Smooth muscle cell (in vitro differentiated cells): ENCODE results near the gene SLC25A19. TPM values are rescaled to one million over a fixed set of nuclear protein-coding genes. Genes with fewer than 3 reads are reported as not detected.

ENCODE experiments used
- DNase-seq: peaks from one replicate; lab custom pipeline; 2025; ENCODE audit not compliant: unreplicated experiment; lab: John Stamatoyannopoulos, UW
- H2AFZ ChIP-seq: fragments of 200-600 bp; sonication (generic); 2 replicates; pipeline ENCODE4 v1.6.0; 2016; ENCODE audit warnings: antibody characterized with exemption, low read depth, mild to moderate bottlenecking
- H3F3A ChIP-seq: fragments of 200-600 bp; sonication (generic); 2 replicates; pipeline ENCODE4 v1.6.0; 2017; ENCODE audit warnings: antibody characterized with exemption, low read depth
- H3K27ac ChIP-seq: fragments of 200-600 bp; sonication (generic); 2 replicates; pipeline ENCODE4 v1.5.1; 2016; ENCODE audit warnings: low read depth, mild to moderate bottlenecking
- H3K27me3 ChIP-seq: fragments of 200-600 bp; sonication (generic); 2 replicates; pipeline ENCODE4 v1.6.1; 2016; ENCODE audit warnings: low read depth, mild to moderate bottlenecking
- H3K36me3 ChIP-seq: fragments of 200-600 bp; sonication (generic); 2 replicates; pipeline ENCODE4 v1.5.1; 2016; ENCODE audit warnings: low read depth
- H3K4me1 ChIP-seq: fragments of 200-600 bp; sonication (generic); 2 replicates; pipeline ENCODE4 v1.5.1; 2016; ENCODE audit warnings: low read depth
- H3K4me2 ChIP-seq: fragments of 200-600 bp; sonication (generic); 2 replicates; pipeline ENCODE4 v1.6.0; 2016; ENCODE audit warnings: mild to moderate bottlenecking
- H3K4me3 ChIP-seq: fragments of 200-600 bp; sonication (generic); 2 replicates; pipeline ENCODE4 v1.5.1; 2016; ENCODE audit warnings: mild to moderate bottlenecking
- H3K79me2 ChIP-seq: fragments of 200-600 bp; sonication (generic); 2 replicates; pipeline ENCODE4 v1.6.0; 2016; ENCODE audit warnings: low read depth, mild to moderate bottlenecking
- H3K9ac ChIP-seq: fragments of 200-600 bp; sonication (generic); 2 replicates; pipeline ENCODE4 v1.6.0; 2016; ENCODE audit warnings: low read depth
- H3K9me3 ChIP-seq: fragments of 200-600 bp; sonication (generic); replicated peaks from 2 replicates; pipeline ENCODE4 v1.5.1; 2016; ENCODE audit warnings: low read depth
- H4K20me1 ChIP-seq: fragments of 200-600 bp; sonication (generic); 2 replicates; pipeline ENCODE4 v1.6.0; 2016; ENCODE audit warnings: low read depth
- WGBS: methylation state at CpG from one replicate; pipeline ENCODE4 v1.1.7; 2016; ENCODE audit warnings: low lambda C conversion rate; 5-methylcytosine and 5-hydroxymethylcytosine counted together
- polyA plus RNA-seq: library from polyadenylated mRNA; unstranded; fragments of >200 nt; fragmentation: Nextera tagmentation; extraction: Ambion mirVana; gene quantifications from 2 replicates; pipeline ENCODE4 v1.2.1, GENCODE V29; 2016
- total RNA-seq: library from RNA; depleted of rRNA; stranded (reverse); fragments of >200 nt; gene quantifications from 2 replicates; pipeline ENCODE4 v1.2.3, GENCODE V29; 2014
- TF ChIP-seq, protein P1 (sequence below): fragments of 200-600 bp; sonication (generic); IDR thresholded peaks from 2 replicates; pipeline ENCODE4 v1.5.1; 2017; ENCODE audit warnings: borderline replicate concordance, mild to moderate bottlenecking, antibody characterized with exemption; ENCODE audit not compliant: insufficient read depth, poor library complexity, severe bottlenecking

SLC25A19 gene
- total and polyA plus RNA-seq, 2 experiments from 2014 or later = 1.9 to 3.6 TPM

DNA sequence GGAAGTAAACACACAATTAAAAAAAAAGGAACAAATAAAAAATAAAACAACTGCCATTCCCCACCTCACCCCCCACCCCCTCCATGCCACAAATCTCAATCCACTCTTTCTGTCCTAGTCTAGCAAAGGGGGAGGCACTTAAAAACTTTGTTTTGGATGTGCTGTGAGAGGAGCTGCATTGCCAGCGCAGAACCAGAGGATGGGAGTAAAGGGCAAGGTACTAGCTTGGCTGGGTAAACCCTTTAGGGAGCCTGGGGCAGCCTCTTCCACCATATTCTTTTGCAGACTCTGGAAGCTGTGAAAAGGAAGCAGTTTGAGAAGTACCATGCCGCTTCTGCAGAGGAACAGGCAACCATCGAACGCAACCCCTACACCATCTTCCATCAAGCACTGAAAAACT lies 26.2 kb downstream of the SLC25A19 start:
- WGBS = 99% methylated on average over 4 of the region's 4 CpGs
- no peak for DNase-seq
- Histone ChIP-seq H3K36me3 (no peaks in the 10 kb centered on the region), H3K4me3 (peak overlapping the region; percentile 88), H3K79me2 (peaks cover 42% of the 10 kb centered on the region), H3F3A (peaks cover 5% of the 10 kb centered on the region), H3K27ac (no peak overlapping the region), H3K4me2 (peak overlapping the region; percentile 96), H3K9me3 (no peaks in the 10 kb centered on the region), H3K4me1 (peaks cover 16% of the 10 kb centered on the region), H3K9ac (no peak overlapping the region), H2AFZ (no peak overlapping the region), H3K27me3 (no peaks in the 10 kb centered on the region), H4K20me1 (peaks cover 5% of the 10 kb centered on the region)
- TF ChIP-seq, protein P1, sequence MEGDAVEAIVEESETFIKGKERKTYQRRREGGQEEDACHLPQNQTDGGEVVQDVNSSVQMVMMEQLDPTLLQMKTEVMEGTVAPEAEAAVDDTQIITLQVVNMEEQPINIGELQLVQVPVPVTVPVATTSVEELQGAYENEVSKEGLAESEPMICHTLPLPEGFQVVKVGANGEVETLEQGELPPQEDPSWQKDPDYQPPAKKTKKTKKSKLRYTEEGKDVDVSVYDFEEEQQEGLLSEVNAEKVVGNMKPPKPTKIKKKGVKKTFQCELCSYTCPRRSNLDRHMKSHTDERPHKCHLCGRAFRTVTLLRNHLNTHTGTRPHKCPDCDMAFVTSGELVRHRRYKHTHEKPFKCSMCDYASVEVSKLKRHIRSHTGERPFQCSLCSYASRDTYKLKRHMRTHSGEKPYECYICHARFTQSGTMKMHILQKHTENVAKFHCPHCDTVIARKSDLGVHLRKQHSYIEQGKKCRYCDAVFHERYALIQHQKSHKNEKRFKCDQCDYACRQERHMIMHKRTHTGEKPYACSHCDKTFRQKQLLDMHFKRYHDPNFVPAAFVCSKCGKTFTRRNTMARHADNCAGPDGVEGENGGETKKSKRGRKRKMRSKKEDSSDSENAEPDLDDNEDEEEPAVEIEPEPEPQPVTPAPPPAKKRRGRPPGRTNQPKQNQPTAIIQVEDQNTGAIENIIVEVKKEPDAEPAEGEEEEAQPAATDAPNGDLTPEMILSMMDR = no peak

DNA sequence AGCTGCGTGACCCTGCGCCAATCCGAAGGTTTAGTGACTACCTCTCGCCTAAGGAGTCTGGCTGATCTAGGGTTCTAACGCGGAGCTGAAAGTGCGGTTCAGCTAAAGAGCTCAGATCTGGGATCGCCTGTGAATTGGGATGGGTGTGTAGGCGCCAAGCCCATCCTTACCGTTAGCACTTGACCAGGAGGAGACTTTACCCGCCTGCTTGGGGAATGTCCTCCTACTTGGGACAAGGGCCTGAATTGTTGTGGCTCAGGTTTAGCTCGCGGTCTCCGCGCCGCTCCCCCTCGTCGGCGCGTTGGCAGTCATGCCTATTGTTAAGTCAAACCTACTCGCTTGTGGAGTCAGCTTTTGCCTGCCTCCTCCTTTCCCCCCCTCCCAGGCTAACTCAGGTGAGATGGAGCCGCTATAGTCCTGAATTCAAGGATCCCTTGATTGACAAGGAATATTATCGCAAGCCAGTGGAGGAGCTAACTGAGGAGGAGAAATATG lies 27.1 kb downstream of the SLC25A19 start:
- no peaks in the 10 kb centered on the region for H3K36me3 ChIP-seq
- H3K9ac ChIP-seq = peak overlapping the region; percentile 97
- H3K9me3 ChIP-seq = no peaks in the 10 kb centered on the region
- peaks cover 49% of the 10 kb centered on the region for H3K79me2 ChIP-seq
- 2% methylated on average over 23 of the region's 23 CpGs for WGBS
- TF ChIP-seq, protein P1 = no peak
- peak overlapping the region; percentile 88 for H3K4me3 ChIP-seq
- peak overlapping the region; percentile 37 for H2AFZ ChIP-seq
- H3K27me3 ChIP-seq = no peaks in the 10 kb centered on the region
- H3F3A ChIP-seq = peaks cover 5% of the 10 kb centered on the region
- peak overlapping the region; percentile 96 for H3K27ac ChIP-seq
- H3K4me2 ChIP-seq = peak overlapping the region; percentile 96
- H3K4me1 ChIP-seq = peaks cover 16% of the 10 kb centered on the region
- no peak for DNase-seq
- H4K20me1 ChIP-seq = peaks cover 11% of the 10 kb centered on the region

DNA sequence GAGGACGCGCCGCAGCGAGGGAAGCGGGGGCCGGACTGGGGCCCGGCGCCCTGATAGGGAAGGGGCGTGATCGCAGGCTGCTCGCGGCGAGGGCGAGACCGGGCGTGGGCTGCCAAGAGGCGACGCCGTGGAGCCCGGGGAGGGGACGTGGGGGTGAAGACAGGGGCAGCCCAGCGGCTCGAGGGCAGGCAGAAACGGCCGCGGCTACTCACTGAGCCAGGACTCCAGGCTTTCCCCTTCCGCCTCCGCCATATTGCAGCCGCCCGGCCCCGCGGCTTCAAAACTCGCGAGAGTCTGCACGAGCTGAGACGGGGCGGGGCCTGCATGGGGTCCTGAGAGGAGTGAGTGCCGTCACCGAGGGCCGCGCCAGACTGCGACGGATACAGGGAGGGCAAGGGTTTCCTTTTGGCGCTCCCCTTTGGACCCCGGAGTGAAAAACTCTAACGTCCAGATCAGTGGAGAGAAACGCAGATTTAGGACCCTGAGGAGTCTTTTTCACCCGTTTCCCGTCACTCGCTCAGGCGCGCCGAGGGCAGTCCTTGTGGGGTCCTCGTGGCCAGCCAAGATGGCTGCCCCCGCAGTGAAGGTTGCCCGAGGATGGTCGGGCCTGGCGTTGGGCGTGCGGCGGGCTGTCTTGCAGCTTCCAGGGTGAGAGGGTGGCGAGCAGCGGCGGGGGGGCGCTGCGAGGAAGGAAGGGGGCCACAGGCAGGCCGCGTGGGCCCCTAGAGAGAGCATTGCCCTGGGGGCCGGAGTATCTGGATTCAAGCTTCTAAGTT lies 27.7 kb downstream of the SLC25A19 start, which contains the start of the genes GGA3 and MRPS7:
Gene GGA3 (minus strand): TSS at position 271 of the 776 bp plus-strand sequence. CDS start 19 bp downstream, at position 252.
Gene MRPS7 (plus strand): TSS at position 544 of the 776 bp plus-strand sequence. CDS start 22 bp downstream, at position 566.
- Histone ChIP-seq H3K36me3 (no peaks in the 10 kb centered on the region), H3K4me3 (peak within 1 kb of the TSS; percentile 88), H2AFZ (peak within 1 kb of the TSS; percentile 37), H3K4me2 (peak within 1 kb of the TSS; percentile 96), H3F3A (peaks cover 4% of the 10 kb centered on the region), H3K9ac (peak within 1 kb of the TSS; percentile 97), H3K79me2 (peaks cover 49% of the 10 kb centered on the region), H3K27ac (peak within 1 kb of the TSS; percentile 96), H3K4me1 (peaks cover 16% of the 10 kb centered on the region), H3K27me3 (no peaks in the 10 kb centered on the region), H3K9me3 (no peaks in the 10 kb centered on the region), H4K20me1 (peaks cover 11% of the 10 kb centered on the region)
- TF ChIP-seq, protein P1 = no peak
- WGBS = under 1% methylated on average over 67 of the region's 69 CpGs
- DNase-seq = peak; percentile 96
